ENCODE measurements around the gene PSG11.
"Not testable (repeated sequence)": the region's sequence is repeated elsewhere in the genome, so short reads cannot be mapped to it uniquely, and the experiment has no call there.

GRCh38 chr19:43046578-43046977, 20.3 kb upstream of the PSG11 start:
- not testable (repeated sequence) for TF ChIP-seq CTCF (IDR thresholded peaks at IDR 0.05; ENCODE audit: low read depth, low read length); POLR2A (IDR thresholded peaks at IDR 0.05; ENCODE audit: extremely low read depth, insufficient read length)

Measured in NB4 (cell line).